Tibial nerve (tissue), 4 donors: ENCODE results near the gene TRIM62. TPM values are rescaled to one million over a fixed set of nuclear protein-coding genes. Genes with fewer than 3 reads are reported as not detected.
A peak's percentile ranks its signal among the peaks of the same experiment; 100 is the strongest.

ENCODE experiments used
- DNase-seq, 2 donors: peaks; one replicate each; pipeline ENCODE4 v3.0.0-alpha.2; 2019; ENCODE audit warnings: low spot score in 2 of 2
- H3K27ac ChIP-seq, 4 donors: fragments of 200-600 bp; sonication (generic) in 3 of 4; one replicate each; pipeline ENCODE4 v1.5.1; 2017 to 2019; ENCODE audit warnings: mild to moderate bottlenecking in 1 of 4
- H3K27me3 ChIP-seq, 2 donors: fragments of 200-600 bp; sonication (generic) in 1 of 2; one replicate each; pipeline versions ENCODE4 v1.5.1 to v1.6.0; 2017 to 2019
- H3K36me3 ChIP-seq, 3 donors: fragments of 200-600 bp; sonication (generic); one replicate each; pipeline ENCODE4 v1.5.1; 2018 to 2019
- H3K4me1 ChIP-seq, 4 donors: fragments of 200-600 bp; sonication (generic) in 3 of 4; one replicate each; pipeline ENCODE4 v1.5.1; 2017 to 2019
- H3K4me3 ChIP-seq, 4 donors: fragments of 200-600 bp; sonication (generic) in 3 of 4; one replicate each; pipeline ENCODE4 v1.5.1; 2017 to 2019; ENCODE audit warnings: mild to moderate bottlenecking in 1 of 4, moderate library complexity in 1 of 4
- H3K9me3 ChIP-seq, 4 donors: fragments of 200-600 bp; sonication (generic) in 3 of 4; one replicate each; pipeline ENCODE4 v1.5.1; 2017 to 2019
- EP300 ChIP-seq, 2 donors: sonication (generic); formaldehyde crosslinking; IDR thresholded peaks; one replicate each; pipeline ENCODE4 v1.6.1; 2017; ENCODE audit warnings: antibody characterized with exemption in 2 of 2, mild to moderate bottlenecking in 1 of 2
- POLR2A ChIP-seq, 2 donors: fragments of 450-650 bp; IDR thresholded peaks; one replicate each; pipeline ENCODE4 v1.6.1; 2017; ENCODE audit warnings: antibody characterized with exemption in 2 of 2, mild to moderate bottlenecking in 2 of 2, moderate library complexity in 2 of 2
- WGBS, 2 donors: methylation state at CpG; one replicate each; pipeline ENCODE4 v1.1.5; 2018; 5-methylcytosine and 5-hydroxymethylcytosine counted together
- total RNA-seq, 4 donors: library from RNA; depleted of rRNA; stranded (reverse); fragments of >200 nt; gene quantifications; one replicate each; pipeline ENCODE4 v1.1.0, GENCODE V29; 2016
- TF ChIP-seq, protein P1 (sequence below), 5 experiments: fragments of 200-600 bp in 3 of 5; fragments of 450-650 bp in 2 of 5; sonication (generic) in 3 of 5; IDR thresholded peaks; one replicate each; pipeline ENCODE4 v1.5.1; 2016 to 2019; ENCODE audit warnings: antibody characterized with exemption in 5 of 5, mild to moderate bottlenecking in 3 of 5, moderate library complexity in 2 of 5

TRIM62 gene
- total RNA-seq, 4 donors from 2014 or later: 11.1 to 14.9 (median 12.2) TPM

DNA sequence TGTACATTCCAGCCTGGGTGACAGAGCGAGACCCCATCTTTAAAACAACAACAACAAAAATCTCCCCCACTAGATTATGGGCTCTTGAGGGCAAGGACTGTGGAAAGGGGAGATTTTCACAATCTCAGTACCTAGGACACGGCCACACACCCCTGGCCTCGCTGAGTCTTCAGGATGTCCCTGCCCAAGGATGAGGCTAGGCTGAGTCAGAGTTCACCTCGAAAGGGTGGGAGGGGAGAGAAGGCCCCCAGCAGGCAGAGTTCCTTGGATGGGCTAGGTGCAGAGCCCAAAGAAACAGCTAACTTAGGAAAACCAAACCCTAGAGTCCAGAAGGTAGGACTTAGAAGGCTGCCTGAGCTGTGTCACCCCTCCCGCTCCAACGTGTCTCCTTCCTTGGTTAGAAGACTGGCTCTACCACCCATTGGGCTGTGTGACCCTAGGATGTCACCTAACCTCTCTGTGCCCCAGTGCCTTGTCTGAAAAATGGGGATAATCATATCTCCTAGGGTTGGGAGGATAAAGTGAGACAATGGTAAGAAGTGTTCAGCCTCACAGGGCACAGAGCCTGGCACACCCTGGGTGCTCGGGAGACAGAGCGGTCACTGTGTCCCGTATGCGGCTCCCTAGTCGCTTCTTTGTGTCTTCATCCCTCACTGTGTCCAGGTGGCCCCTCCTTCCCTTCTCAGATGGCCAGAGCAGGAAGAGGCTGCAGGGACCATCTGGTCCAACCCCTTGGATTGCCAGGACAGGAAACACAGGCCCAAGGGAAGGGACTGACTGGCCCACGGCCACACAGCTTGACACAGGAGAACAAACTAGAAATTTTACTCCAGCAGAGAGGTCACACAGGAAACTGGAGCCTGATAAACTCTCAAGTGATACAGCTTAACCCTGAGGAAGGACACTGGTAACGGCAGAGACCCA lies 11.2 kb downstream of the TRIM62 start:
- H3K27ac ChIP-seq: no peak overlapping the region
- 77 to 82% methylated on average over 13 of the region's 13 CpGs for WGBS, 2 donors
- no peak overlapping the region for H3K4me3 ChIP-seq
- peak in 1 of 2 donors; percentile 37 for DNase-seq
- peaks cover 0 to 41% (median 0%) of the 10 kb centered on the region in 3 donors for H3K36me3 ChIP-seq
- no peak for TF ChIP-seq EP300 (IDR thresholded peaks at IDR 0.05)
- TF ChIP-seq, protein P1, sequence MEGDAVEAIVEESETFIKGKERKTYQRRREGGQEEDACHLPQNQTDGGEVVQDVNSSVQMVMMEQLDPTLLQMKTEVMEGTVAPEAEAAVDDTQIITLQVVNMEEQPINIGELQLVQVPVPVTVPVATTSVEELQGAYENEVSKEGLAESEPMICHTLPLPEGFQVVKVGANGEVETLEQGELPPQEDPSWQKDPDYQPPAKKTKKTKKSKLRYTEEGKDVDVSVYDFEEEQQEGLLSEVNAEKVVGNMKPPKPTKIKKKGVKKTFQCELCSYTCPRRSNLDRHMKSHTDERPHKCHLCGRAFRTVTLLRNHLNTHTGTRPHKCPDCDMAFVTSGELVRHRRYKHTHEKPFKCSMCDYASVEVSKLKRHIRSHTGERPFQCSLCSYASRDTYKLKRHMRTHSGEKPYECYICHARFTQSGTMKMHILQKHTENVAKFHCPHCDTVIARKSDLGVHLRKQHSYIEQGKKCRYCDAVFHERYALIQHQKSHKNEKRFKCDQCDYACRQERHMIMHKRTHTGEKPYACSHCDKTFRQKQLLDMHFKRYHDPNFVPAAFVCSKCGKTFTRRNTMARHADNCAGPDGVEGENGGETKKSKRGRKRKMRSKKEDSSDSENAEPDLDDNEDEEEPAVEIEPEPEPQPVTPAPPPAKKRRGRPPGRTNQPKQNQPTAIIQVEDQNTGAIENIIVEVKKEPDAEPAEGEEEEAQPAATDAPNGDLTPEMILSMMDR (IDR thresholded peaks at IDR 0.05): no peak
- no peak for TF ChIP-seq POLR2A (IDR thresholded peaks at IDR 0.05)
- H3K27me3 ChIP-seq: no peaks in the 10 kb centered on the region
- peaks cover 0 to 13% (median 0%) of the 10 kb centered on the region in 4 donors for H3K4me1 ChIP-seq
- H3K9me3 ChIP-seq: no peaks in the 10 kb centered on the region

DNA sequence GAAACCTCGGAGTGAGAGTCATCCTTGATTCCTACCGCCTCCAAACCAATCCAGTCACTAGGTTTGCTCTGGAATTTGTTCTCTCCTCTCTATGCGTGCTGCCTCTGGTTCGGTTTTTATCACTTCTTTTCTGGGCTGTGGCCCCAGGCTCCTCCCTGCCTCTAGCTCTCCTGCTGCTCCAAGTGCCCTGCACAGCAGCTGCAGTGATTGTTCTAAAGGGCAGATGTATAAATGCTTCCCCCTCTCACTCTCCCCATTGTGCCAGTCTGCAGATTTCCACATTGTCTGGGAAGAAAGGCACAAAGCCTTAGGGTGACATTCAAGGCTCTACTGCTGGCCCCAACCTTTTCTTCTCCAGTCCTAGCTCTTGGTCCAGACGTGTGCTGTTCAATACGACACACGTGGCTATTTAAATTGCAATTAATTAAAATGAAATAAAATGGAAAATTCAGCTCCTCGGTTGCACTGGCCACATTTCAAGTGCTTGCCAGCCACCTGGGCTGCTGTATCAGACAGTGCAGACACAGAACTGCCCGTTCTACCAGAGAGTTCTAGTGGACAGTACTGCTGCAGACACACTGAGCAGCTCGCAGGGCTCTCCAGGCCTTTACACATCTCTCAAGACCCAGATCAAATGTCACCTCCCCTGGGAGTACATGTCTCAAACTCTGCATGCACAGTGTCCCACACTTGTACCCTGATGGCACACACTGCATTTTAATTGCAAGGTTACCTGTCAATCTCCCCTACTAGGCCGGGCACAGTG lies 12.4 kb downstream of the TRIM62 start:
- no peak for TF ChIP-seq EP300 (IDR thresholded peaks at IDR 0.05)
- TF ChIP-seq, protein P1 (IDR thresholded peaks at IDR 0.05): no peak
- TF ChIP-seq POLR2A (IDR thresholded peaks at IDR 0.05): no peak
- WGBS, 2 donors: 40 to 53% methylated on average over 11 of the region's 11 CpGs
- H3K27ac ChIP-seq: peak overlapping the region in 2 of 4 donors; percentile 3 to 24
- H3K4me3 ChIP-seq: no peak overlapping the region
- no peak for DNase-seq
- peaks cover 0 to 42% (median 0%) of the 10 kb centered on the region in 3 donors for H3K36me3 ChIP-seq
- H3K4me1 ChIP-seq: peaks cover 0 to 13% (median 0%) of the 10 kb centered on the region in 4 donors
- no peaks in the 10 kb centered on the region for H3K27me3 ChIP-seq
- H3K9me3 ChIP-seq: no peaks in the 10 kb centered on the region

DNA sequence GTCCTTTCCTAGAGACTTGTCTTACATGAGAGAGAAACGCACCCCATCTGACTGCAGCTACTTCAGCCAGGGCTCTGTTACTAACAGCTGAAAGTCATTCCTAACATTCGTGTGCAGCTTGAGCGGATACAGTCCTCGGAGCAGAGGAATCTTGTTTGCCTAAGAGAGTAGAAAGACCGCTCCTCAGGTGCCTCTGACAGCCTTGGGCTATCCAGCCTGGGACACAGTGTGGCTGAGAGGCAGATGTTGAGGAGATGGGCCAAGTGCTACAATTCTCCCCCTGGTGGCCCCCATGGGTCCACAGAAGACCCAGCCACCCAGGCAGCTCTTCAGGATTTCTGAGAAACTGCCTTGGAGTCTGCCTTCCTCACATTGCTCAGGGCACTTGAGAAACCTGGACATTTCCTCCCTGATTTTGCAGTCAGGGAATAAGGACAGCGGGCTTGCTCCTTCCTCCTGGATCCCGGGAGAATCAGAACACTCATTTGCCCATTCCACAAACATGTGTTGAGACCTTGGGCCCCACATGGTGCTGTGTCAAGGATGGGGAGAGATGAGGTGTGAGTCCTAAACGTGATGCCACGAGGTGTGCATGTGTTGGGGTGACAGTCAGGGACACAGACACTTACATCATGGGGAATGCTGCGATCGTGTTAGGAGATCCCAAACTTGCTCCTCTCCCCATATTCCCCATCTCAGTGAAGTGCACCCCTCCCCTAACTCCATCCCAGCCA lies 13.1 kb downstream of the TRIM62 start:
- DNase-seq: no peak
- Histone ChIP-seq H3K27ac (peak overlapping the region in 2 of 4 donors; percentile 3 to 43), H3K4me1 (peaks cover 0 to 20% (median 2%) of the 10 kb centered on the region in 4 donors), H3K9me3 (no peaks in the 10 kb centered on the region), H3K27me3 (no peaks in the 10 kb centered on the region), H3K36me3 (peaks cover 0 to 42% (median 0%) of the 10 kb centered on the region in 3 donors), H3K4me3 (no peak overlapping the region)
- TF ChIP-seq EP300 (IDR thresholded peaks at IDR 0.05) (no peak), POLR2A (IDR thresholded peaks at IDR 0.05) (no peak)
- TF ChIP-seq, protein P1 (IDR thresholded peaks at IDR 0.05): no peak
- 62 to 76% methylated on average over 6 to 11 of the region's 11 CpGs for WGBS, 2 donors

DNA sequence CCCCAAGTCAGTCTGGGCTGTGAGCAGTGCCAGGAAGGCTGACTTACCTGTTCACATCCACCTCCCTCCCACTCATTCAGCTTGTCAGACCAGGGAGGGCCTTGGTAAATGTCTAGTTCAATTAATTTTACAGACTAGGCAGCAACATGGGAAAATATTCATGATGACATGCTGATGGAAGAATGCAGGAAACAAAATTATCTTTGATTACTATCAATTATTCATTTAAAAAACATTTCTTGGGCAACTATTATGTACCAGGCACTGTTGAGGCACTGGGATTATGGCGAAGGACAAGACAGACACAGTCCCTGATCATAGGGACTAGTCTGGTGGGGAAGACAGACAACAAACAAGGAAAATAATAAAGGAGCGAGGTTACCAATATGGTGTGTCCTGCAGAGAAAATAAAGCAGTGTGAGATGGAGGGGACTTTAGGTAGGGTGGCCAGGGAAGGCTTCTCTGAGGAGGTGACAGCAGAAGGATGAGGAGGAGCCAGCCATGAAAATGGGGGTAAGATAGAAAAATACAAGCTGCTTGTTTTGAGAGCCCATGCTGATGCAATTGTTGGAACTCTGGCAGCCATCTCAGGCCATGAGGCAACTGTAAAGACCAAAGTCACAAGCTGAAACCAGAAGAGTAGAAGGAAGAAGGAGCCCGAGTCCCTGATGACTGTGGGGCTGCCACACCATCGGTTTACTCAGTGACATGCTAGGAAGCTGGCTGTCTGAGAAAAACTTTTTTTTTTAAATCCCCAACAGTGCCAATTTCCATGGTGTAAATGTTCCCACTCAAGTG lies 14.0 kb downstream of the TRIM62 start:
- Histone ChIP-seq H3K27me3 (no peaks in the 10 kb centered on the region), H3K36me3 (peaks cover 0 to 42% (median 0%) of the 10 kb centered on the region in 3 donors), H3K4me1 (peaks cover 0 to 27% (median 6%) of the 10 kb centered on the region in 4 donors), H3K4me3 (no peak overlapping the region), H3K9me3 (no peaks in the 10 kb centered on the region), H3K27ac (peak overlapping the region in 1 of 4 donors; percentile 43)
- WGBS, 2 donors: 91 to 95% methylated on average over 4 of the region's 4 CpGs
- no peak for DNase-seq
- TF ChIP-seq POLR2A (IDR thresholded peaks at IDR 0.05) (no peak), EP300 (IDR thresholded peaks at IDR 0.05) (no peak)
- TF ChIP-seq, protein P1 (IDR thresholded peaks at IDR 0.05): no peak
